Endothelial cell of umbilical vein (primary cell): ENCODE data around the gene NSD2. TPM values are rescaled to one million over a fixed set of nuclear protein-coding genes. Genes with fewer than 3 reads are reported as not detected.

Source experiments
- BruUV-seq: library from RNA; stranded (reverse); fragments of 400-500 nt; replicated peaks from 2 replicates; lab custom pipeline; 2021; lab: Mats Ljungman, UMichigan
- CTCF ChIA-PET: fragments of 300-600, 350-600 bp; sonication (Branson Sonifier 250); formaldehyde crosslinking; loops from one replicate; lab custom pipeline; 2021; ENCODE audit warnings: antibody characterized with exemption, inconsistent platforms; lab: Charles Lee
- POLR2A ChIA-PET: fragments of 300-600, 350-600 bp; sonication (Branson Sonifier 250); formaldehyde crosslinking; loops from one replicate; lab custom pipeline; 2021; ENCODE audit warnings: antibody characterized with exemption, inconsistent platforms; lab: Charles Lee
- DNase-seq: peaks from one replicate; pipeline ENCODE4 v3.0.0-alpha.2; 2011; ENCODE audit warnings: low read depth, low spot score
- FAIRE-seq: peaks from 2 replicates; lab custom pipeline; 2011; peaks lifted over from hg19 to GRCh38; lab: Jason Lieb, UNC
- H2AFZ ChIP-seq: 2 replicates; pipeline ENCODE4 v1.6.0; 2012; ENCODE audit warnings: low read depth, low read length, control low read depth, inconsistent platforms
- H3K27ac ChIP-seq: 2 replicates; pipeline ENCODE4 v1.5.1; 2011; ENCODE audit warnings: low read depth, mild to moderate bottlenecking, control low read depth, low read length, moderate library complexity; ENCODE audit not compliant: insufficient read depth
- H3K27me3 ChIP-seq, 2 experiments: 2 replicates each; pipeline versions ENCODE4 v1.6.0 to v1.6.1; 2011; ENCODE audit warnings: low read length in 2 of 2, mixed read lengths in 1 of 2; ENCODE audit not compliant: control insufficient read depth in 2 of 2, insufficient read depth in 2 of 2
- H3K36me3 ChIP-seq, 2 experiments: 2 replicates in 1 of 2; 3 replicates in 1 of 2; pipeline ENCODE4 v1.5.1; 2011; ENCODE audit warnings: low read length in 2 of 2, mild to moderate bottlenecking in 1 of 2, moderate library complexity in 1 of 2; ENCODE audit not compliant: control insufficient read depth in 2 of 2, insufficient read depth in 2 of 2; ENCODE audit errors: extremely low read depth in 1 of 2
- H3K4me1 ChIP-seq: 3 replicates; pipeline ENCODE4 v1.5.1; 2011; ENCODE audit warnings: mild to moderate bottlenecking, low read length; ENCODE audit not compliant: control insufficient read depth, insufficient read depth; ENCODE audit errors: extremely low read depth
- H3K4me2 ChIP-seq: 2 replicates; pipeline ENCODE4 v1.6.1; 2011; ENCODE audit warnings: low read length, control low read depth, mixed read lengths; ENCODE audit not compliant: insufficient read depth
- H3K4me3 ChIP-seq, 3 experiments: fragments of 200-600 bp in 1 of 3; sonication (generic), shearing (Covaris generic) in 1 of 3; replicated peaks in 1 of 3; 2 replicates each; pipeline ENCODE4 v1.5.1; 2011 to 2016; ENCODE audit warnings: control low read depth in 3 of 3, low read length in 3 of 3, mild to moderate bottlenecking in 2 of 3, inconsistent platforms in 1 of 3, low read depth in 1 of 3, moderate library complexity in 1 of 3; ENCODE audit not compliant: insufficient read depth in 1 of 3
- H3K79me2 ChIP-seq: 2 replicates; pipeline ENCODE4 v1.6.0; 2012; ENCODE audit warnings: low read length, inconsistent platforms; ENCODE audit not compliant: control insufficient read depth, insufficient read depth
- H3K9ac ChIP-seq: replicated peaks from 2 replicates; pipeline ENCODE3; 2011; ENCODE audit warnings: low read length, control low read depth; ENCODE audit not compliant: insufficient read depth; ENCODE audit errors: extremely low read depth
- H3K9me1 ChIP-seq: replicated peaks from 3 replicates; pipeline ENCODE4 v1.6.0; 2011; ENCODE audit warnings: mild to moderate bottlenecking, low read length; ENCODE audit not compliant: control insufficient read depth, insufficient read depth; ENCODE audit errors: extremely low read depth
- H3K9me3 ChIP-seq: replicated peaks from 2 replicates; pipeline ENCODE4 v1.5.1; 2012; ENCODE audit warnings: low read length, inconsistent platforms; ENCODE audit not compliant: control insufficient read depth, insufficient read depth
- H4K20me1 ChIP-seq: replicated peaks from 2 replicates; pipeline ENCODE3; 2011; ENCODE audit warnings: mild to moderate bottlenecking, low read length; ENCODE audit not compliant: control insufficient read depth, insufficient read depth; ENCODE audit errors: extremely low read depth
- EZH2 ChIP-seq: IDR thresholded peaks from 2 replicates; pipeline ENCODE4 v1.6.1; 2012; ENCODE audit warnings: borderline replicate concordance, low read depth, mild to moderate bottlenecking, moderate library complexity, low read length, inconsistent platforms; ENCODE audit not compliant: severe bottlenecking
- FOS ChIP-seq: IDR thresholded peaks from 2 replicates; pipeline ENCODE4 v1.6.1; 2011; ENCODE audit warnings: mild to moderate bottlenecking, low read length, moderate library complexity, borderline replicate concordance; ENCODE audit not compliant: insufficient read depth
- GATA2 ChIP-seq: IDR thresholded peaks from 2 replicates; pipeline ENCODE4 v1.7.0; 2011; ENCODE audit warnings: low read depth, mild to moderate bottlenecking, moderate library complexity, mixed read lengths, low read length; ENCODE audit not compliant: insufficient read length, insufficient read depth
- JUN ChIP-seq: IDR thresholded peaks from 2 replicates; pipeline ENCODE4 v1.6.1; 2011; ENCODE audit warnings: borderline replicate concordance, low read depth; ENCODE audit not compliant: insufficient read length, insufficient read depth
- MAX ChIP-seq: IDR thresholded peaks from 2 replicates; pipeline ENCODE4 v1.6.1; 2011; ENCODE audit not compliant: insufficient read depth, insufficient read length
- MYC ChIP-seq: IDR thresholded peaks from one replicate; pipeline ENCODE4 v1.6.1; 2011; ENCODE audit warnings: mild to moderate bottlenecking, low read depth, low read length
- POLR2A ChIP-seq: IDR thresholded peaks from 2 replicates; pipeline ENCODE4 v1.6.1; 2012; ENCODE audit warnings: low read depth, mild to moderate bottlenecking, control low read depth, low read length
- POLR2AphosphoS5 ChIP-seq: IDR thresholded peaks from 2 replicates; pipeline ENCODE4 v1.6.1; 2012; ENCODE audit warnings: low read depth, mild to moderate bottlenecking, control low read depth, low read length, moderate library complexity; ENCODE audit not compliant: insufficient read depth
- dilution Hi-C: fragments of 300-500 bp; cut with MboI; formaldehyde crosslinking; loops from one replicate; pipeline ENCODE4 v1.15.0; 2019; ENCODE audit warnings: low sequenced_read_pairs; ENCODE audit not compliant: extremely low pct_ligation_motif_present
- intact Hi-C: fragments of 100-400 bp; cut with micrococcal nuclease; formaldehyde crosslinking; loops from one replicate; pipeline ENCODE4 v1.10.0; 2022
- polyA plus RNA-seq, 4 experiments: library from polyadenylated mRNA; depleted of rRNA in 3 of 4; stranded (reverse) in 3 of 4; unstranded in 1 of 4; fragments of >200 nt; gene quantifications; 2 replicates each; pipeline versions ENCODE4 v1.2.1 to v1.2.3, GENCODE V29; 2011 to 2012; ENCODE audit warnings: missing spikeins in 1 of 4
- total RNA-seq: library from RNA; stranded (reverse); gene quantifications from 2 replicates; pipeline ENCODE4 v1.2.3, GENCODE V29; 2021
- TF ChIP-seq, protein P1 (sequence below), 2 donors: IDR thresholded peaks; 1 replicate in 1 of 2; 2 replicates in 1 of 2; pipeline ENCODE4 v1.5.1; 2011; ENCODE audit warnings: low read length in 2 of 2, mild to moderate bottlenecking in 2 of 2, moderate library complexity in 2 of 2, control low read depth in 1 of 2, inconsistent platforms in 1 of 2, low read depth in 1 of 2; ENCODE audit not compliant: insufficient read depth in 1 of 2; ENCODE audit errors: extremely low read depth in 1 of 2

The NSD2 gene
- total and polyA plus RNA-seq, 2 donors (not counting 3 experiments of a cell fraction or from before 2014, with no cell fraction given) = 31.3 to 171 TPM

DNA sequence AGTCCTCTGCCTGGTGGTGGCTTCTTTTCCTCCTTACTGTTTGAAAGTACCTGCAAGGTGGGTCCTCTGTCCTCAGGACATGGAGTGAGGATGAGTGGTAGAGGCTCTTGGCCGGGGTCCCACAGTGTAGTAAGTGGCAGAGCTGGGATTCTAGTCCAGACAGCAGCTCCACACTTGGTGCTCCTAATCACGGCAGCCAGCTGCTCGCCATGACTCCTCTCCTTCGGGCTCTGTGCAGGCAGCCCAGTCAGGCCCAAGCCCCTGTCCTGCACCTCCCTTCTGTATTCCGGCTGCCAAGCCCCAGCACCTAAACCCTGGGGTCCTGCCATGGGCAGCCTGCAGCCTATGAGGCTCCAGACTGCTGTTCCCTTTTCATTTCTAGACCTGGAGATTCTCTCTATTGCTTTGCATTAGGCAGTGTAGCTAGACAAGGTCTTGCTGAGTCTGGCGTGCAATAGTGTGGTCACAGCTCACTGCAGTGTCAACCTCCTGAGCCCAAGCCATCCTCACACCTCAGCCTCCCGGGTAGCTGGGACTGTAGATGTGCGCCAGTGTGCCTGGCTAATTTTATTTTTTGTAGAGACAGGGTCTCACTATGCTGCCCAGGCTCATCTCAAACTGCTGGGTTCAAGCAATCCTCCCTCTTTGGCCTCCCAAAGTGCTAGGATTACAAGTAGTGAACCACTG is 24.9 kb downstream of the NSD2 start:
- peaks cover 2 to 4% of the 10 kb centered on the region in 2 experiments for H3K36me3 ChIP-seq
- no peak overlapping the region for H3K9ac ChIP-seq
- ChIA-PET CTCF (interaction anchor here (2.2 to 5.7 kb wide), 2 partner anchors 13 to 21 kb away, joined by 4 to 43 read pairs; no protein-coding TSS in a partner anchor), POLR2A (no interaction called here)
- no peak overlapping the region for H3K27ac ChIP-seq
- TF ChIP-seq JUN = no peak
- TF ChIP-seq, protein P1, sequence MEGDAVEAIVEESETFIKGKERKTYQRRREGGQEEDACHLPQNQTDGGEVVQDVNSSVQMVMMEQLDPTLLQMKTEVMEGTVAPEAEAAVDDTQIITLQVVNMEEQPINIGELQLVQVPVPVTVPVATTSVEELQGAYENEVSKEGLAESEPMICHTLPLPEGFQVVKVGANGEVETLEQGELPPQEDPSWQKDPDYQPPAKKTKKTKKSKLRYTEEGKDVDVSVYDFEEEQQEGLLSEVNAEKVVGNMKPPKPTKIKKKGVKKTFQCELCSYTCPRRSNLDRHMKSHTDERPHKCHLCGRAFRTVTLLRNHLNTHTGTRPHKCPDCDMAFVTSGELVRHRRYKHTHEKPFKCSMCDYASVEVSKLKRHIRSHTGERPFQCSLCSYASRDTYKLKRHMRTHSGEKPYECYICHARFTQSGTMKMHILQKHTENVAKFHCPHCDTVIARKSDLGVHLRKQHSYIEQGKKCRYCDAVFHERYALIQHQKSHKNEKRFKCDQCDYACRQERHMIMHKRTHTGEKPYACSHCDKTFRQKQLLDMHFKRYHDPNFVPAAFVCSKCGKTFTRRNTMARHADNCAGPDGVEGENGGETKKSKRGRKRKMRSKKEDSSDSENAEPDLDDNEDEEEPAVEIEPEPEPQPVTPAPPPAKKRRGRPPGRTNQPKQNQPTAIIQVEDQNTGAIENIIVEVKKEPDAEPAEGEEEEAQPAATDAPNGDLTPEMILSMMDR (IDR thresholded peaks at IDR 0.05; ENCODE audit: extremely low read depth in 1 of 2, insufficient read depth in 1 of 2, low read depth in 1 of 2, low read length in 2 of 2) = no peak
- no peak for TF ChIP-seq MYC
- no peak for TF ChIP-seq GATA2
- no peak for TF ChIP-seq MAX
- TF ChIP-seq EZH2 = no peak
- no peak for TF ChIP-seq POLR2AphosphoS5
- no peak for TF ChIP-seq POLR2A
- no peak for TF ChIP-seq FOS
- no peak overlapping the region for H3K4me3 ChIP-seq
- no peak overlapping the region for H3K4me2 ChIP-seq
- BruUV-seq = no TSS peak
- dilution Hi-C loops (no loop called here), intact Hi-C loops (no loop called here)
- no peaks in the 10 kb centered on the region for H3K9me1 ChIP-seq
- FAIRE-seq (no peak), DNase-seq (no peak)
- no peaks in the 10 kb centered on the region for H4K20me1 ChIP-seq
- no peak overlapping the region for H2AFZ ChIP-seq
- peaks cover 97% of the 10 kb centered on the region for H3K79me2 ChIP-seq
- H3K27me3 ChIP-seq = no peaks in the 10 kb centered on the region
- H3K9me3 ChIP-seq = no peaks in the 10 kb centered on the region
- H3K4me1 ChIP-seq = peaks cover 5% of the 10 kb centered on the region
